Lower lobe of right lung (tissue), 2 donors: ENCODE measurements around the gene ATP6AP1. TPM values are rescaled to one million over a fixed set of nuclear protein-coding genes. Genes with fewer than 3 reads are reported as not detected.

ENCODE experiments used
- ATAC-seq, 2 donors: fragments of 200-7000 bp; cut with Tn5 transposase; one replicate each; pipeline ENCODE4 v1.9.1; 2020 to 2022; ENCODE audit warnings: mild to moderate bottlenecking in 2 of 2, moderate library complexity in 2 of 2
- DNase-seq: peaks from one replicate; pipeline ENCODE4 v3.0.0-alpha.2; 2020
- H3K27ac ChIP-seq: fragments of 200-600 bp; one replicate; pipeline ENCODE4 v1.8.0; 2022
- H3K27me3 ChIP-seq: fragments of 200-600 bp; one replicate; pipeline ENCODE4 v1.8.0; 2022; ENCODE audit warnings: low read depth
- H3K36me3 ChIP-seq: fragments of 200-600 bp; one replicate; pipeline ENCODE4 v1.8.0; 2022; ENCODE audit warnings: mild to moderate bottlenecking
- H3K4me1 ChIP-seq: fragments of 200-600 bp; one replicate; pipeline ENCODE4 v1.8.0; 2022
- H3K4me3 ChIP-seq: fragments of 200-600 bp; one replicate; pipeline ENCODE4 v1.8.0; 2022; ENCODE audit warnings: mild to moderate bottlenecking
- H3K9me3 ChIP-seq: fragments of 200-600 bp; one replicate; pipeline ENCODE4 v1.8.0; 2022
- intact Hi-C: fragments of 100-400 bp; cut with DNase I; formaldehyde crosslinking; loops from one replicate; pipeline ENCODE4 v1.11.0; 2022
- total RNA-seq: library from RNA; stranded (reverse); fragmentation: NEBNext Ultra II Directional; extraction: Animal tissue kit (Norgen Biotek cat#: 25700); gene quantifications from one replicate; pipeline ENCODE4 v1.2.1, GENCODE V29; 2021
- TF ChIP-seq, protein P1 (sequence below): fragments of 200-600 bp; IDR thresholded peaks from one replicate; pipeline ENCODE4 v1.8.0; 2022; ENCODE audit warnings: antibody characterized with exemption, mild to moderate bottlenecking
- donor health status: DM: no; HTN: yes; CAD: no; lungs with severe emphysema.

ATP6AP1 gene
- total RNA-seq, 1 donor from 2014 or later, result 235 TPM

DNA sequence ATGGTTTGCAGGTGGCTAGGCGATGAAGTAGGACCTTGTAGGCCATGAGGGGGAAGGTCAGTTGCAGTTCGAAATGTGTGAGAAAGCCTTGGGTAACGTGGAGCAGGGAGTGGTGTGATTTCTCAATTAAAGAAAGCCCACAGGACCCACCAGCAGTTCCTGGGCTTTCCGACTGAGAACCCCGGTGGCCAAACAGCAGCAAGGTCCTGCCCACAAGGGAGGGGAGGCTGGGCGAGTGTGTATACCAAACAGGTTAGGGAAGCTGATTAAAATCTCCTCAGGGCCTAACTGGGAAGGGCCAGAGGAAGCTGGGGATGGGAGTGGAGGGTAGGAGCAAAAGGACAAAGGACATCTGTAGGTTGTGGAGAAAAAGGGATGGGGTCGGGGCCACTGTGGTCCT is 2.4 kb downstream of the ATP6AP1 start:
- H3K27me3 ChIP-seq, result no peaks in the 10 kb centered on the region
- peak; percentile 64 for DNase-seq
- ATAC-seq, result peak in 1 of 2 donors; percentile 4
- H3K4me1 ChIP-seq, result peaks cover 23% of the 10 kb centered on the region
- no peaks in the 10 kb centered on the region for H3K9me3 ChIP-seq
- H3K36me3 ChIP-seq, result peaks cover 35% of the 10 kb centered on the region
- peak overlapping the region; percentile 11 for H3K4me3 ChIP-seq
- TF ChIP-seq, protein P1, sequence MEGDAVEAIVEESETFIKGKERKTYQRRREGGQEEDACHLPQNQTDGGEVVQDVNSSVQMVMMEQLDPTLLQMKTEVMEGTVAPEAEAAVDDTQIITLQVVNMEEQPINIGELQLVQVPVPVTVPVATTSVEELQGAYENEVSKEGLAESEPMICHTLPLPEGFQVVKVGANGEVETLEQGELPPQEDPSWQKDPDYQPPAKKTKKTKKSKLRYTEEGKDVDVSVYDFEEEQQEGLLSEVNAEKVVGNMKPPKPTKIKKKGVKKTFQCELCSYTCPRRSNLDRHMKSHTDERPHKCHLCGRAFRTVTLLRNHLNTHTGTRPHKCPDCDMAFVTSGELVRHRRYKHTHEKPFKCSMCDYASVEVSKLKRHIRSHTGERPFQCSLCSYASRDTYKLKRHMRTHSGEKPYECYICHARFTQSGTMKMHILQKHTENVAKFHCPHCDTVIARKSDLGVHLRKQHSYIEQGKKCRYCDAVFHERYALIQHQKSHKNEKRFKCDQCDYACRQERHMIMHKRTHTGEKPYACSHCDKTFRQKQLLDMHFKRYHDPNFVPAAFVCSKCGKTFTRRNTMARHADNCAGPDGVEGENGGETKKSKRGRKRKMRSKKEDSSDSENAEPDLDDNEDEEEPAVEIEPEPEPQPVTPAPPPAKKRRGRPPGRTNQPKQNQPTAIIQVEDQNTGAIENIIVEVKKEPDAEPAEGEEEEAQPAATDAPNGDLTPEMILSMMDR, result no peak
- intact Hi-C loops, result no loop called here
- H3K27ac ChIP-seq, result no peak overlapping the region

DNA sequence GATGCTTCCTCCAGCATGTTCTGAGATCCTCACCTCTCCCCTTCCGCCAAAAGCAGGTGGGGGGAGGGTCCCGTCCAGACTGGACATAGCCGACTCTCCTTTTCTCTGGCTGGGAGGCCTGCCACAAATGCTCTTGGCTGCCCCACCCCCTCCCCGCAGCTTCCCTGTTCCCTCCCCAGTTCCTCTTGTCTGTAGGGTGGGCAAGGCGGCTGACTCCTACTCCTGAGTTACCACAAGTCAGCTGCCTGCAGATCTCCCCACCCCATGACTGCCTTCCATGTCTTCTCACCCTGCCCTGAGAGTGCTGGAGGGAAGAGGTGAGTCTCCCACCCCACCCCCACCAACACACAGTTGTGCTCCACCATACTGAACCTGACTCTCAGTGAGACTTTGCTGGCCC is 2.9 kb downstream of the ATP6AP1 start:
- peak; percentile 6 to 40 for ATAC-seq
- H3K27me3 ChIP-seq, result no peaks in the 10 kb centered on the region
- intact Hi-C loops, result no loop called here
- peak overlapping the region; percentile 11 for H3K4me3 ChIP-seq
- peaks cover 35% of the 10 kb centered on the region for H3K36me3 ChIP-seq
- TF ChIP-seq, protein P1, result no peak
- no peaks in the 10 kb centered on the region for H3K9me3 ChIP-seq
- no peak overlapping the region for H3K27ac ChIP-seq
- H3K4me1 ChIP-seq, result peaks cover 25% of the 10 kb centered on the region
- peak; percentile 75 for DNase-seq

DNA sequence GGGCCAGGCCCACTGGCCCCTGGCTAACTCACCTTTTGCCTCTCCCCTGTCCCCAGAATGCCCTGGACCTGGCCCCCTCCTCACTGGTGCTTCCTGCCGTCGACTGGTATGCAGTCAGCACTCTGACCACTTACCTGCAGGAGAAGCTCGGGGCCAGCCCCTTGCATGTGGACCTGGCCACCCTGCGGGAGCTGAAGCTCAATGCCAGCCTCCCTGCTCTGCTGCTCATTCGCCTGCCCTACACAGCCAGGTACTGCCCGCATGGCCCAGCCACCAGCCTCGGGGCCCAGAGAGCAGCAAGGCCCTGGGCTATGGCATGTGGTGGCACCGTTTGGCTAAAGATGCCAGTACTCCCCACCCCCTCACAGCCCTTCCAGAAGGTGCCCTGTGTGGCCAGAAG is 3.7 kb downstream of the ATP6AP1 start:
- Histone ChIP-seq H3K4me3 (no peak overlapping the region), H3K27me3 (no peaks in the 10 kb centered on the region), H3K36me3 (peaks cover 35% of the 10 kb centered on the region), H3K9me3 (no peaks in the 10 kb centered on the region), H3K27ac (no peak overlapping the region), H3K4me1 (peaks cover 23% of the 10 kb centered on the region)
- TF ChIP-seq, protein P1, result no peak
- ATAC-seq (no peak), DNase-seq (no peak)
- intact Hi-C loops, result no loop called here

DNA sequence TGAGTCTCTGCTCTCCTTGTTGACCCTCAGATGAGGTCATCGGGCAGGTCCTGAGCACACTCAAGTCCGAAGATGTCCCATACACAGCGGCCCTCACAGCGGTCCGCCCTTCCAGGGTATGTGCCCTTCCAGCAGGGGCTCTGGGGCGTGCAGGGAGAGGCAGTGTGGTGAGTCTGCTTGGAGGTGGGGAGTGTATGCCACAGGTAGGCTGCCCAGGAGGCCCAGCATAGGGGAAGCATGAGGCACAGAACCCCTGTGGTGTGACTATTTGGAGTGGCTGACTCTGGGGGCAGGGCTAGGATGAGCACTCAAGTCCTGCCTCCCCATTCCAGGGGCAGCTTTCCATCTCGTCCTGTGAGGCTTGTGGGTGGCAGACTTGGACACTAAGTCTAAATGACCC is 5.1 kb downstream of the ATP6AP1 start:
- H3K36me3 ChIP-seq, result peaks cover 35% of the 10 kb centered on the region
- H3K4me1 ChIP-seq, result peaks cover 21% of the 10 kb centered on the region
- DNase-seq (no peak), ATAC-seq (no peak)
- no peak overlapping the region for H3K4me3 ChIP-seq
- H3K27ac ChIP-seq, result no peak overlapping the region
- no peaks in the 10 kb centered on the region for H3K9me3 ChIP-seq
- intact Hi-C loops, result no loop called here
- no peaks in the 10 kb centered on the region for H3K27me3 ChIP-seq
- TF ChIP-seq, protein P1, result no peak

DNA sequence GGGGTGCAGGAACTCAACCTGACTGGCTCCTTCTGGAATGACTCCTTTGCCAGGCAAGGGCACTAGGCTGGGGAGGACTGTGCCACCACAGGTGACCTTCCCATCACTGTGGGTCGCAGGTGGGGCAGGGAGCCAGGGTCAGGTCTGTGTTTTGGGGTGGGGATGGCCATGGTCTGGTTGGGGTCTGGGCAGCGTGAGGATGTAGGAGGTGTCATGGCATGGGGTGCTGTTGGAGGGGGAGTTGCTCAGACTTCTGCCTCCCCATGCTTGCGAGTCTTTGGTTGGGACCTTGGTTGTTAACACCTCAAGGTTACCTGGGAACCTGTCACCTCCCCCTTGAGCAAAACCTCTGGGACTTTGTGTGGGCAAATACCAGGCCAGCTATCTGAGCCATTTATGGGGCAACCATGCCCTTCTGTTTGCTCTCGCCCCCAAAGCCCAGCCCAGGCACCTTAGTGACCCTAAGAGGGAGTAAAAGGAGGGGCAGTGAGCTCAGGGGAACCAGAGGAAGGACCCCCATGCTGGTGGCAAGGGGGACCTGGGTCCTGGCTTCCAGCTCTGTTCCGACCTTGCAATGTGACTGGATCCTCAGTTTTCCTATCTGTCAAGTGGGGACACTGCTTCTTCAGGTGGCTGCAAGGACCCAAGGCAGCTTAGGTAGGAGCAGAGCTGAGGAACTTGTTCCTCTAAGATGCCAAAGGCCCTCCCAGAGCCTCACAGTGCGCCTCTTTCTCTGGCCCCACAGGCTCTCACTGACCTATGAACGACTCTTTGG is 6.1 kb downstream of the ATP6AP1 start:
- H3K4me3 ChIP-seq, result no peak overlapping the region
- intact Hi-C loops, result no loop called here
- TF ChIP-seq, protein P1, result no peak
- no peaks in the 10 kb centered on the region for H3K9me3 ChIP-seq
- no peaks in the 10 kb centered on the region for H3K27me3 ChIP-seq
- peaks cover 23% of the 10 kb centered on the region for H3K4me1 ChIP-seq
- no peak overlapping the region for H3K27ac ChIP-seq
- DNase-seq, result no peak
- peaks cover 38% of the 10 kb centered on the region for H3K36me3 ChIP-seq
- no peak for ATAC-seq
